H1 (cell line): ENCODE data around the gene KLHL24. TPM values are rescaled to one million over a fixed set of nuclear protein-coding genes. Genes with fewer than 3 reads are reported as not detected.

Source experiments
- BACH1 ChIP-seq: IDR thresholded peaks from 2 replicates; pipeline ENCODE4 v1.6.1; 2012; ENCODE audit warnings: low read length, improper control_type of control experiment
- CREB1 ChIP-seq: IDR thresholded peaks from 2 replicates; pipeline ENCODE4 v1.6.1; 2012; ENCODE audit warnings: inconsistent platforms
- HDAC2 ChIP-seq, 2 experiments: fragments of 300-600 bp in 1 of 2; sonication (generic) in 1 of 2; IDR thresholded peaks; 2 replicates each; pipeline ENCODE4 v1.6.1; 2011 to 2012; ENCODE audit warnings: low read depth in 2 of 2, low read length in 2 of 2, mild to moderate bottlenecking in 2 of 2, moderate library complexity in 2 of 2, borderline replicate concordance in 1 of 2, inconsistent platforms in 1 of 2
- JUN ChIP-seq: IDR thresholded peaks from 2 replicates; pipeline ENCODE4 v1.6.1; 2011; ENCODE audit warnings: low read depth, mild to moderate bottlenecking, improper control_type of control experiment, low read length
- NRF1 ChIP-seq: IDR thresholded peaks from 2 replicates; pipeline ENCODE4 v1.6.1; 2011; ENCODE audit warnings: mild to moderate bottlenecking, low read depth, low read length, improper control_type of control experiment
- polyA plus RNA-seq, 7 experiments: library from polyadenylated mRNA; depleted of rRNA in 3 of 7; stranded (reverse) in 5 of 7; unstranded in 2 of 7; fragments of >200 nt in 5 of 7; fragments of 200-250 nt in 2 of 7; gene quantifications; 1 replicate in 5 of 7; 2 replicates in 1 of 7; 4 replicates in 1 of 7; pipeline versions ENCODE4 v1.2.1 to v1.2.3, GENCODE V29; 2011 to 2013; ENCODE audit warnings: missing spikeins in 2 of 7, mixed read lengths in 2 of 7
- total RNA-seq: library from RNA; stranded (reverse); fragmentation: NEBNext Ultra II Directional; extraction: Animal tissue kit (Norgen Biotek cat#: 25700); gene quantifications from 2 replicates; pipeline ENCODE4 v1.2.1, GENCODE V29; 2021

The KLHL24 gene
- total and polyA plus RNA-seq, 2 of the 8 experiments (the other 6 are each of a cell fraction or from before 2014, with no cell fraction given) = 12.5 to 36.2 TPM

DNA sequence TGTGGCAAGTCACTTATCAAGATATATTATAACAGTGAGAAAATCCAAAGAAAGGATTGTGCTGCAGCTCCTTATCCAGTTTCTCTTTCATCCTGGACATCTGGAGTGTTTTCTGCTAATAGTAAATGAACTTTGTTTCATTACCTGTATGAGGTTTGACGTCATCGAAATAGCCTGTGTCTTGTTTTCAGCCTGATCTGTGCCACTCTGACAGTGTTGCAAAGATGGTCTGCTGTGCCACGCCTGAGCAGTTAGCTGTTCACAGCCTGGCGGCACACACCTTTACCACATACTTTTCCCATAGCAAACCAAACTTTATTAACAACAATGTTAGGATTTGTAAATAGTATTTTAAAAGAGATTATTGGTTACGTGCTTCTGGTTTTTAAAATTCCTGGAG, 96.2 kb downstream of the KLHL24 start (continued):
- TF ChIP-seq JUN (no peak), NRF1 (no peak), HDAC2 (IDR thresholded peaks at IDR 0.05; ENCODE audit: borderline replicate concordance in 1 of 2, low read depth in 2 of 2, low read length in 2 of 2) (no peak), CREB1 (no peak), BACH1 (no peak)
